ENCODE data around the gene EEF2KMT. TPM values are rescaled to one million over a fixed set of nuclear protein-coding genes. Genes with fewer than 3 reads are reported as not detected.
"Not testable (repeated sequence)": the region's sequence is repeated elsewhere in the genome, so short reads cannot be mapped to it uniquely, and the experiment has no call there.

Gene EEF2KMT
- total and polyA plus RNA-seq, 8 donors, result 2.5 to 8.2 (median 4.6) TPM

- Histone ChIP-seq H3K4me1 (no peaks in the 10 kb centered on the region), H3K36me3 (no peaks in the 10 kb centered on the region), H3K27me3 (no peaks in the 10 kb centered on the region), H3K4me3 (no peak overlapping the region), H3K27ac (no peak overlapping the region), H3K9me3 (no peaks in the 10 kb centered on the region)
- no peak for ATAC-seq
- intact Hi-C loops (cut with DNase I), result no loop called here
- DNase-seq, result peak in 1 of 6 donors; percentile 6
- TF ChIP-seq CTCF (IDR thresholded peaks at IDR 0.05), result no peak
- 64 to 81% methylated on average over 2 of the region's 2 CpGs for WGBS, 2 donors
- FAIRE-seq, result no peak
Observed at GRCh38 chr16:5046914-5047313, 50.7 kb downstream of the EEF2KMT start.

GRCh38 chr16:5045499-5046115, 52.0 kb downstream of the EEF2KMT start:
- intact Hi-C loops (cut with DNase I), result no loop called here
- FAIRE-seq (no peak), DNase-seq (peak in 1 of 6 donors; percentile 17), ATAC-seq (no peak)
- Histone ChIP-seq H3K27ac (no peak overlapping the region), H3K9me3 (no peaks in the 10 kb centered on the region), H3K36me3 (no peaks in the 10 kb centered on the region), H3K4me1 (no peaks in the 10 kb centered on the region), H3K27me3 (no peaks in the 10 kb centered on the region), H3K4me3 (no peak overlapping the region)
- no peak for TF ChIP-seq CTCF (IDR thresholded peaks at IDR 0.05)
- WGBS, 2 donors, result 79 to 81% methylated on average over 10 of the region's 10 CpGs

GRCh38 chr16:5044581-5044980, 53.0 kb downstream of the EEF2KMT start:
- H3K9me3 ChIP-seq; intact Hi-C loops (cut with DNase I); FAIRE-seq; H3K4me3 ChIP-seq; H3K4me1 ChIP-seq; H3K36me3 ChIP-seq; ATAC-seq; H3K27ac ChIP-seq; DNase-seq; H3K27me3 ChIP-seq: not testable (repeated sequence)
- 93 to 96% methylated on average over 11 of the region's 11 CpGs for WGBS, 2 donors

- DNase-seq (peak in 1 of 6 donors; percentile 9), FAIRE-seq (no peak), ATAC-seq (no peak)
- Histone ChIP-seq H3K4me3 (no peak overlapping the region), H3K27ac (no peak overlapping the region), H3K27me3 (no peaks in the 10 kb centered on the region), H3K9me3 (no peaks in the 10 kb centered on the region), H3K4me1 (no peaks in the 10 kb centered on the region), H3K36me3 (no peaks in the 10 kb centered on the region)
- intact Hi-C loops (cut with DNase I), result no loop called here
- WGBS, 2 donors, result 86 to 90% methylated on average over 8 of the region's 8 CpGs
- TF ChIP-seq CTCF (IDR thresholded peaks at IDR 0.05), result no peak
Observed at GRCh38 chr16:5044011-5044540, 53.5 kb downstream of the EEF2KMT start.

GRCh38 chr16:5042574-5043171, 54.9 kb downstream of the EEF2KMT start:
- DNase-seq (peak in 2 of 6 donors; percentile 4 to 10), ATAC-seq (no peak), FAIRE-seq (no peak)
- intact Hi-C loops (cut with DNase I), result no loop called here
- Histone ChIP-seq H3K27me3 (no peaks in the 10 kb centered on the region), H3K4me3 (no peak overlapping the region), H3K36me3 (no peaks in the 10 kb centered on the region), H3K9me3 (no peaks in the 10 kb centered on the region), H3K4me1 (no peaks in the 10 kb centered on the region), H3K27ac (no peak overlapping the region)
- 73 to 77% methylated on average over 14 of the region's 14 CpGs for WGBS, 2 donors
- no peak for TF ChIP-seq CTCF (IDR thresholded peaks at IDR 0.05)

Measured in pancreas (tissue), 10 donors.